ENCODE results near the gene CYP24A1. TPM values are rescaled to one million over a fixed set of nuclear protein-coding genes. Genes with fewer than 3 reads are reported as not detected.

CYP24A1 gene
- total RNA-seq, 2 experiments from 2014 or later, result not detected

- Mint-ChIP-seq H3K4me3 (peak overlapping the region; percentile 81), H3K36me3 (peaks cover 13% of the 10 kb centered on the region), H3K27ac (no peak overlapping the region), H3K4me1 (peaks cover 24% of the 10 kb centered on the region), H3K9me3 (ENCODE audit: low read depth) (no peaks in the 10 kb centered on the region), H3K27me3 (no peaks in the 10 kb centered on the region)
- ATAC-seq, result no peak
- DNase-seq, result no peak
- CTCF ChIA-PET, result interaction anchor here (1.1 to 4.7 kb wide), 6 partner anchors 10 to 438 kb away, joined by 3 to 36 read pairs (median 12); no protein-coding TSS in a partner anchor
Observed at GRCh38 chr20:54209216-54209813, 35.5 kb upstream of the CYP24A1 start.

GRCh38 chr20:54208548-54209176 lies 34.9 kb upstream of the CYP24A1 start:
- DNase-seq, result no peak
- Mint-ChIP-seq H3K4me3 (peak overlapping the region; percentile 81), H3K27me3 (no peaks in the 10 kb centered on the region), H3K9me3 (ENCODE audit: low read depth) (no peaks in the 10 kb centered on the region), H3K27ac (peak overlapping the region; percentile 76), H3K4me1 (peaks cover 24% of the 10 kb centered on the region), H3K36me3 (peaks cover 13% of the 10 kb centered on the region)
- CTCF ChIA-PET, result interaction anchor here (0.6 to 4.9 kb wide), 17 partner anchors 10 to 631 kb away, joined by 3 to 36 read pairs (median 5); no protein-coding TSS in a partner anchor
- ATAC-seq, result peak; percentile 6

GRCh38 chr20:54207743-54208547 lies 34.2 kb upstream of the CYP24A1 start, which contains the start of gene PFDN4:
Gene PFDN4, plus strand, starts transcription at chr20:54208087. Its CDS starts 14 bp downstream, at chr20:54208101.
- ATAC-seq, result peak; percentile 94
- Mint-ChIP-seq H3K4me3 (peak within 1 kb of the TSS; percentile 90), H3K4me1 (peaks cover 24% of the 10 kb centered on the region), H3K27ac (peak within 1 kb of the TSS; percentile 99), H3K9me3 (ENCODE audit: low read depth) (no peaks in the 10 kb centered on the region), H3K36me3 (peaks cover 12% of the 10 kb centered on the region), H3K27me3 (no peaks in the 10 kb centered on the region)
- peak; percentile 85 for DNase-seq
- CTCF ChIA-PET, result interaction anchor here (0.6 to 4.9 kb wide), 17 partner anchors 9 to 630 kb away, joined by 3 to 36 read pairs (median 5); no protein-coding TSS in a partner anchor

- Mint-ChIP-seq H3K4me3 (peak overlapping the region; percentile 90), H3K36me3 (peaks cover 12% of the 10 kb centered on the region), H3K27ac (peak overlapping the region; percentile 99), H3K4me1 (peaks cover 22% of the 10 kb centered on the region), H3K9me3 (ENCODE audit: low read depth) (no peaks in the 10 kb centered on the region), H3K27me3 (peaks cover 3% of the 10 kb centered on the region)
- no peak for ATAC-seq
- DNase-seq, result no peak
- CTCF ChIA-PET, result interaction anchor here (0.8 to 4.9 kb wide), 14 partner anchors 8 to 629 kb away, joined by 3 to 36 read pairs (median 8); no protein-coding TSS in a partner anchor
Observed at GRCh38 chr20:54207053-54207742, 33.4 kb upstream of the CYP24A1 start.

GRCh38 chr20:54205450-54205849 lies 31.7 kb upstream of the CYP24A1 start:
- no peak for ATAC-seq
- H3K27ac Mint-ChIP-seq, result no peak overlapping the region
- H3K27me3 Mint-ChIP-seq, result peaks cover 4% of the 10 kb centered on the region
- peaks cover under 1% of the 10 kb centered on the region for H3K36me3 Mint-ChIP-seq
- no peaks in the 10 kb centered on the region for H3K9me3 Mint-ChIP-seq (ENCODE audit: low read depth)
- DNase-seq, result no peak
- no peak overlapping the region for H3K4me3 Mint-ChIP-seq
- CTCF ChIA-PET, result interaction anchor here (1.2 to 4.9 kb wide), 3 partner anchors 101 to 109 kb away, joined by 3 to 36 read pairs (median 19); no protein-coding TSS in a partner anchor
- H3K4me1 Mint-ChIP-seq, result peaks cover 22% of the 10 kb centered on the region

- DNase-seq, result no peak
- no peaks in the 10 kb centered on the region for H3K36me3 Mint-ChIP-seq
- CTCF ChIA-PET, result interaction anchor here (1.2 to 4.9 kb wide), 3 partner anchors 100 to 108 kb away, joined by 3 to 36 read pairs (median 19); no protein-coding TSS in a partner anchor
- no peak overlapping the region for H3K27ac Mint-ChIP-seq
- H3K9me3 Mint-ChIP-seq (ENCODE audit: low read depth), result no peaks in the 10 kb centered on the region
- no peak for ATAC-seq
- peaks cover 15% of the 10 kb centered on the region for H3K4me1 Mint-ChIP-seq
- peaks cover 4% of the 10 kb centered on the region for H3K27me3 Mint-ChIP-seq
- H3K4me3 Mint-ChIP-seq, result no peak overlapping the region
Observed at GRCh38 chr20:54204481-54204880, 30.7 kb upstream of the CYP24A1 start.

GRCh38 chr20:54204063-54204462 lies 30.3 kb upstream of the CYP24A1 start:
- H3K27me3 Mint-ChIP-seq, result peaks cover 4% of the 10 kb centered on the region
- H3K36me3 Mint-ChIP-seq, result no peaks in the 10 kb centered on the region
- CTCF ChIA-PET, result interaction anchor here (4.9 kb wide), 1 partner anchor 108 kb away, joined by 19 read pairs; no protein-coding TSS in a partner anchor
- H3K9me3 Mint-ChIP-seq (ENCODE audit: low read depth), result no peaks in the 10 kb centered on the region
- H3K27ac Mint-ChIP-seq, result no peak overlapping the region
- H3K4me3 Mint-ChIP-seq, result no peak overlapping the region
- ATAC-seq (no peak), DNase-seq (no peak)
- H3K4me1 Mint-ChIP-seq, result peaks cover 10% of the 10 kb centered on the region

- Mint-ChIP-seq H3K27me3 (peaks cover 4% of the 10 kb centered on the region), H3K4me3 (no peak overlapping the region), H3K9me3 (ENCODE audit: low read depth) (no peaks in the 10 kb centered on the region), H3K27ac (no peak overlapping the region), H3K4me1 (peaks cover 5% of the 10 kb centered on the region), H3K36me3 (no peaks in the 10 kb centered on the region)
- CTCF ChIA-PET, result interaction anchor here (6.9 kb wide), 1 partner anchor 106 kb away, joined by 73 read pairs; no protein-coding TSS in a partner anchor
- DNase-seq (no peak), ATAC-seq (no peak)
Observed at GRCh38 chr20:54203281-54203680, 29.5 kb upstream of the CYP24A1 start.

GRCh38 chr20:54201268-54201846 lies 27.6 kb upstream of the CYP24A1 start:
- no peaks in the 10 kb centered on the region for H3K36me3 Mint-ChIP-seq
- H3K9me3 Mint-ChIP-seq (ENCODE audit: low read depth), result no peaks in the 10 kb centered on the region
- no peak for ATAC-seq
- no peak for DNase-seq
- H3K27me3 Mint-ChIP-seq, result peaks cover 4% of the 10 kb centered on the region
- H3K4me3 Mint-ChIP-seq, result no peak overlapping the region
- CTCF ChIA-PET, result interaction anchor here (1.1 to 6.9 kb wide), 6 partner anchors 12 to 254 kb away, joined by 4 to 73 read pairs (median 16); no protein-coding TSS in a partner anchor
- peaks cover 4% of the 10 kb centered on the region for H3K4me1 Mint-ChIP-seq
- H3K27ac Mint-ChIP-seq, result no peak overlapping the region

- Mint-ChIP-seq H3K9me3 (ENCODE audit: low read depth) (no peaks in the 10 kb centered on the region), H3K27ac (no peak overlapping the region), H3K36me3 (no peaks in the 10 kb centered on the region), H3K4me1 (peaks cover under 1% of the 10 kb centered on the region), H3K27me3 (peaks cover 4% of the 10 kb centered on the region), H3K4me3 (no peak overlapping the region)
- DNase-seq, result no peak
- ATAC-seq, result no peak
- CTCF ChIA-PET, result interaction anchor here (0.6 to 6.9 kb wide), 20 partner anchors 7 to 1272 kb away, joined by 3 to 73 read pairs (median 4); partner anchors contain the start of gene PFDN4
Observed at GRCh38 chr20:54200487-54201267, 26.9 kb upstream of the CYP24A1 start.

GRCh38 chr20:54199721-54200176 lies 26.0 kb upstream of the CYP24A1 start:
- Mint-ChIP-seq H3K4me3 (no peak overlapping the region), H3K36me3 (no peaks in the 10 kb centered on the region), H3K4me1 (no peaks in the 10 kb centered on the region), H3K9me3 (ENCODE audit: low read depth) (no peaks in the 10 kb centered on the region), H3K27ac (no peak overlapping the region), H3K27me3 (peaks cover 4% of the 10 kb centered on the region)
- CTCF ChIA-PET, result interaction anchor here (0.6 to 6.9 kb wide), 23 partner anchors 8 to 252 kb away, joined by 3 to 73 read pairs (median 4); partner anchors contain the start of gene PFDN4
- DNase-seq (peak; percentile 78), ATAC-seq (peak; percentile 76)

Data from activated CD8-positive, alpha-beta memory T cell treated with anti-CD3 and anti-CD28 coated beads, Interleukin-2, amount 10 ng/mL, durations not matched to agents 7 days and 5 days (primary cell).